Activated T-helper 2 cell treated with anti-CD3 and anti-CD28 coated beads, Interferon-gamma antibody, Interleukin-2, Interleukin-4, amounts not matched to agents 10 μg/mL and 5 μg/mL and 100 μg/mL, durations not matched to agents 14 hours and 24 hours and 36 hours (primary cell): ENCODE results near the gene SPC25. TPM values are rescaled to one million over a fixed set of nuclear protein-coding genes. Genes with fewer than 3 reads are reported as not detected.

Experiments used
- total RNA-seq: library from RNA; stranded (reverse); gene quantifications from 2 replicates; pipeline ENCODE4 v1.2.3, GENCODE V29; 2022

SPC25 gene
- total RNA-seq, 1 donor from 2014 or later = 18.4 TPM

Other genes starting within 250 kb of the SPC25 start
- not detected in 2 replicates for gene NOSTRIN, start 87.8 kb downstream of the SPC25 start, total RNA-seq
- not detected in 2 replicates for gene G6PC2, start 10.9 kb upstream of the SPC25 start, total RNA-seq
- gene ABCB11, start 140.9 kb upstream of the SPC25 start, total RNA-seq = 0.02 TPM in 1 of 2 replicates, not detected in the other
- gene DHRS9, start 179.1 kb upstream of the SPC25 start, total RNA-seq = 3.3 and 3.6 TPM in 2 replicates